Activated CD4-positive, alpha-beta T cell treated with anti-CD3 and anti-CD28 coated beads, Interleukin-2, amount 50 U/mL, for 1 hour (primary cell): ENCODE results near the gene TBC1D10A.

Experiments
- DNase-seq: peaks from one replicate; pipeline ENCODE4 v3.0.0-alpha.2; 2020

The TBC1D10A gene

DNA sequence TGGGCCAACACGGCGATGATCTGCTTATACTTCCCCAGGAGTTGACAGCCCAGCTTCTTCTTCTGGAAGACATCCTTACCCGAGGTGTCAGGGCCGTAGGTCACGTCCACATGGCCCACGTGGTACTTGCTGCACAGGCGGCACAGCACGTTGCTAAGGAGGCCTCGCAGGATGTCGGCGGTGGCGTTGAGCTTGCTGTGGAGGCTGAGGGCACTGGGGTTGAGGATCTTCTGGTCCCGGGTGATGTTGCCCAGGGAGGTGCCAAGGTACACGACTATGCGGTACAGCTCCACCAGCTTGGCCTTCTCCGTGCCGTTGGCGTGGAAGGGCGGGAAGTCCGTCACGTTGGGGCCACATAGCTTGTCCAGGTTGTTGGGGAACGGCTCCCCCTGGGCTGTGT lies 83.1 kb downstream of the TBC1D10A start:
- DNase-seq, result no peak
